ENCODE data around the gene PDP2.
"Not testable (repeated sequence)": the region's sequence is repeated elsewhere in the genome, so short reads cannot be mapped to it uniquely, and the experiment has no call there.

- not testable (repeated sequence) for TF ChIP-seq CTCF (conservative IDR thresholded peaks at IDR 0.05; ENCODE audit: low read depth, low read length); POLR2A (IDR thresholded peaks at IDR 0.05; ENCODE audit: low read depth, low read length); RCOR1 (IDR thresholded peaks at IDR 0.05; ENCODE audit: insufficient replicate concordance, low read length); FOS (IDR thresholded peaks at IDR 0.05; ENCODE audit: low read depth, low read length); RFX5 (IDR thresholded peaks at IDR 0.05; ENCODE audit: low read depth, low read length); MAFK (IDR thresholded peaks at IDR 0.05; ENCODE audit: low read depth, low read length); USF2 (IDR thresholded peaks at IDR 0.05; ENCODE audit: low read depth, low read length); NFE2L2 (IDR thresholded peaks at IDR 0.05; ENCODE audit: low read depth, low read length); SMC3 (IDR thresholded peaks at IDR 0.05; ENCODE audit: low read depth, low read length); BHLHE40 (IDR thresholded peaks at IDR 0.05; ENCODE audit: low read depth, low read length); CHD1 (IDR thresholded peaks at IDR 0.05; ENCODE audit: low read depth, low read length)
These were observed 9.0 kb upstream of the PDP2 start for GRCh38 chr16:66871363-66871762.
